ENCODE data around the gene REG1B.

The REG1B gene

GRCh38 chr2:79087785-79088364, at the start of gene REG1B:
Gene REG1B (minus strand): TSS chr2:79087993. CDS start chr2:79087612, 381 bp downstream.
- DNase-seq (ENCODE audit: low read depth in 2 of 2): no peak

- no peak for DNase-seq (ENCODE audit: low read depth in 2 of 2)
Measured at GRCh38 chr2:79131687-79132086, 43.9 kb upstream of the REG1B start.

GRCh38 chr2:79129804-79130203, 42.0 kb upstream of the REG1B start:
- DNase-seq (ENCODE audit: low read depth in 2 of 2): no peak

GRCh38 chr2:79129260-79129659, 41.5 kb upstream of the REG1B start:
- DNase-seq (ENCODE audit: low read depth in 2 of 2): no peak

- no peak for DNase-seq (ENCODE audit: low read depth in 2 of 2)
Measured at GRCh38 chr2:79128406-79128805, 40.6 kb upstream of the REG1B start.

- DNase-seq (ENCODE audit: low read depth in 2 of 2): no peak
Measured at GRCh38 chr2:79125721-79125985, 37.9 kb upstream of the REG1B start.

GRCh38 chr2:79124907-79125720, 37.3 kb upstream of the REG1B start:
- DNase-seq (ENCODE audit: low read depth in 2 of 2): no peak

- no peak for DNase-seq (ENCODE audit: low read depth in 2 of 2)
Measured at GRCh38 chr2:79122676-79123075, 34.9 kb upstream of the REG1B start.

- DNase-seq (ENCODE audit: low read depth in 2 of 2): no peak
Measured at GRCh38 chr2:79120194-79120713, 32.5 kb upstream of the REG1B start, which contains the start of gene REG1A. Gene REG1A (plus strand): TSS chr2:79120488. CDS start chr2:79120862, 374 bp downstream.

- no peak for DNase-seq (ENCODE audit: low read depth in 2 of 2)
Measured at GRCh38 chr2:79116997-79117928, 29.5 kb upstream of the REG1B start.

- no peak for DNase-seq (ENCODE audit: low read depth in 2 of 2)
Measured at GRCh38 chr2:79114797-79115494, 27.2 kb upstream of the REG1B start.

- DNase-seq (ENCODE audit: low read depth in 2 of 2): no peak
Measured at GRCh38 chr2:79112269-79112668, 24.5 kb upstream of the REG1B start.

GRCh38 chr2:79105259-79105658, 17.5 kb upstream of the REG1B start:
- no peak for DNase-seq (ENCODE audit: low read depth in 2 of 2)

- DNase-seq (ENCODE audit: low read depth in 2 of 2): no peak
Measured at GRCh38 chr2:79103214-79103613, 15.4 kb upstream of the REG1B start.

- DNase-seq (ENCODE audit: low read depth in 2 of 2): no peak
Measured at GRCh38 chr2:79101024-79101423, 13.2 kb upstream of the REG1B start.

- no peak for DNase-seq (ENCODE audit: low read depth in 2 of 2)
Measured at GRCh38 chr2:79100285-79100684, 12.5 kb upstream of the REG1B start.

- DNase-seq (ENCODE audit: low read depth in 2 of 2): no peak
Measured at GRCh38 chr2:79099140-79099686, 11.4 kb upstream of the REG1B start.

GRCh38 chr2:79097843-79098242, 10.1 kb upstream of the REG1B start:
- no peak for DNase-seq (ENCODE audit: low read depth in 2 of 2)

GRCh38 chr2:79090693-79091092, 2.9 kb upstream of the REG1B start:
- no peak for DNase-seq (ENCODE audit: low read depth in 2 of 2)

GRCh38 chr2:79086255-79086654, 1.5 kb downstream of the REG1B start:
- no peak for DNase-seq (ENCODE audit: low read depth in 2 of 2)

GRCh38 chr2:79085382-79085781, 2.4 kb downstream of the REG1B start:
- no peak for DNase-seq (ENCODE audit: low read depth in 2 of 2)
